Adipocyte (in vitro differentiated cells): ENCODE results near the gene GALK2.
"Not testable (repeated sequence)": the region's sequence is repeated elsewhere in the genome, so short reads cannot be mapped to it uniquely, and the experiment has no call there.

Experiments used
- DNase-seq: peaks from one replicate; pipeline ENCODE4 v3.0.0-alpha.2; 2015; ENCODE audit warnings: low read depth
- H3K27me3 ChIP-seq: replicated peaks from 2 replicates; pipeline ENCODE4 v1.7.0; 2013; ENCODE audit warnings: mild to moderate bottlenecking, low read length, moderate library complexity; ENCODE audit not compliant: control insufficient read depth, insufficient read depth
- H3K36me3 ChIP-seq: 2 replicates; pipeline ENCODE4 v1.7.0; 2013; ENCODE audit warnings: low read length, mild to moderate bottlenecking, moderate library complexity; ENCODE audit not compliant: control insufficient read depth, insufficient read depth, severe bottlenecking
- H3K4me1 ChIP-seq: 2 replicates; pipeline ENCODE4 v1.7.0; 2013; ENCODE audit warnings: mild to moderate bottlenecking, low read length, moderate library complexity; ENCODE audit not compliant: control insufficient read depth, insufficient read depth
- H3K4me3 ChIP-seq: 2 replicates; pipeline ENCODE4 v1.7.0; 2013; ENCODE audit warnings: mild to moderate bottlenecking, low read length, moderate library complexity
- H3K9ac ChIP-seq: 2 replicates; pipeline ENCODE4 v1.7.0; 2013; ENCODE audit warnings: mild to moderate bottlenecking, low read length, moderate library complexity
- H3K9me3 ChIP-seq: 2 replicates; pipeline ENCODE4 v1.7.0; 2013; ENCODE audit warnings: mild to moderate bottlenecking, low read length, moderate library complexity; ENCODE audit not compliant: control insufficient read depth

GALK2 gene

DNA sequence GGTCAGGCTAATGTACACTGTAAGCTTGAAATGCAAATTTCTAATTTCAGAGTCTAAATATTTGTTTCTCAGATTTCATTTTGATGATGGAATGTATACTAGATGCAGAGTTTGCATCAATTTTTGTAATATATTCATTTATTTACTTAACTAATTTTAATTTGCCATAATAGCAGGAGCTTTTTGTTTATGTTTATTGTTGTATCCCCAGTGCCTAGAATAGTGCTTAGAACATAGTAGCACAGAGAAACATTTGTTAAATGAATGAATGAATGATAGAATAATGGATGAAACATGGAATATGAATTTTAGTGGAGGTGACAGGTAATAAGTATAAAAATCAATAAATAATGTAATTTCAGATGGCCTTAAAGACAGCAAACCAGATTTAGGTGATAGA lies 5.2 kb upstream of the GALK2 start:
- H3K4me1 ChIP-seq: peaks cover 3% of the 10 kb centered on the region
- H3K27me3 ChIP-seq: no peaks in the 10 kb centered on the region
- H3K9me3 ChIP-seq: no peaks in the 10 kb centered on the region
- H3K9ac ChIP-seq: no peak overlapping the region
- DNase-seq: no peak
- H3K4me3 ChIP-seq: no peak overlapping the region
- peaks cover 8% of the 10 kb centered on the region for H3K36me3 ChIP-seq

- H3K4me1 ChIP-seq: peaks cover 10% of the 10 kb centered on the region
- H3K27me3 ChIP-seq: no peaks in the 10 kb centered on the region
- no peaks in the 10 kb centered on the region for H3K36me3 ChIP-seq
- H3K4me3 ChIP-seq: no peak overlapping the region
- no peaks in the 10 kb centered on the region for H3K9me3 ChIP-seq
- DNase-seq: no peak
- no peak overlapping the region for H3K9ac ChIP-seq
Observed at GRCh38 chr15:49168016-49168415, 2.0 kb upstream of the GALK2 start.

- H3K4me3 ChIP-seq: no peak overlapping the region
- DNase-seq: no peak
- H3K27me3 ChIP-seq: no peaks in the 10 kb centered on the region
- H3K9me3 ChIP-seq: no peaks in the 10 kb centered on the region
- H3K36me3 ChIP-seq: no peaks in the 10 kb centered on the region
- H3K4me1 ChIP-seq: peaks cover 10% of the 10 kb centered on the region
- no peak overlapping the region for H3K9ac ChIP-seq
Observed at GRCh38 chr15:49171790-49172189, 1.7 kb downstream of the GALK2 start.

DNA sequence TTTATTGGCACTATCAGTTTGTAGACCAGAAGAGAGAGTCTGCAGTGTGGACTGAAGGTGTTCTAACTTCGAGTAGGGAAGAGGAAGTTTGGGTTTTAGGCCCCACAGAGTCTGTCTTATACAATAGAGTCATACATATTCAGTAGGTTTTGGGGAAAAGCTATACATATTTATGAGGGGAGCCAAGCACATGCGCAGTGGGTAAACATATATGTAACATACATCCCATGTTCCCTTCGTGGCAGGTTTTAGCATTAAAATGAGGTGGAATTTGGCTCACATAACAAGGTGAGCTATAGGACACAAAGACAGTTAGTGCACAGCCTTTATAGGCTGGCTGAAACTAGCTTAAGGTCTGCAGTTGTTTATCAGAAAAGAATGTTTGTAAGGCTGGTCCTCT lies 4.9 kb downstream of the GALK2 start:
- no peak for DNase-seq
- Histone ChIP-seq H3K9me3 (no peaks in the 10 kb centered on the region), H3K27me3 (no peaks in the 10 kb centered on the region), H3K9ac (no peak overlapping the region), H3K4me3 (no peak overlapping the region), H3K4me1 (peaks cover 15% of the 10 kb centered on the region), H3K36me3 (no peaks in the 10 kb centered on the region)

DNA sequence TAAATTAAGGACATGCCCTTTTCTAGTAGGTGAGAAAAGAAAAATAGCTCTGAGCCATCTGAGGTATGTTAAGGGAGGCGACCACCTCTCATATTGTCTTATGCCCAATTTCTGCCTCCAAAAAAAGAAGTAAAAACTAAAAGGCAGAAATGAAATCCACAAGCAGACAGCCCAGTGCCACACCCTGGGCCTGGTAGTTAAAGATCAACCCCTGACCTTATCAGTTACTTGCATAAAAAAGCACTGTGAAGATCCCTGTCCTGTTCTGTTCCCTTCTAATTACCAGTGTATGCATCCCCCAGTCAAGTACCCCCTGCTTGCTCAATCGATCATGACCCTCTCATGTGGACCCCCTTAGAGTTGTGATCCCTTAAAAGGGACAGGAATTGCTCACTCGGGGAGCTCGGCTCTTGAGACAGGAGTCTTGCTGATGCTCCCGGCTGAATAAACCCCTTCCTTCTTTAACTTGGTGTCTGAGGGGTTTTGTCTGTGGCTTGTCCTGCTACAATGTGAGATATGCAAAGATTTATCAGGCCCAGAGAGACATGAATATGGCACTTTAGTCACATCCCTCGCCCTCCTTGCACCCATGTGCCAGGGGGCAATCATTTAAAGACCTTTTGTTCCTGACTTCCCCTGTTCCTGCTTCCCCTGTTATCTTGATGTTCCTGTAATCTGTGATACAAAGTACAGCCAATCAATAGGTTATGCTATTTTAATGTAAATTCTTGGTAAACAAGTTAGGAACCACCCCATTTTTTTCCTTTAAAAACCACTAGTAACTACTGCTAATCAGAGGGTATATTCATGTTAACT lies 5.7 kb downstream of the GALK2 start:
- H3K4me3 ChIP-seq, DNase-seq, H3K27me3 ChIP-seq, H3K9me3 ChIP-seq, H3K36me3 ChIP-seq, H3K9ac ChIP-seq: not testable (repeated sequence)
- H3K4me1 ChIP-seq: peaks cover 17% of the 10 kb centered on the region

DNA sequence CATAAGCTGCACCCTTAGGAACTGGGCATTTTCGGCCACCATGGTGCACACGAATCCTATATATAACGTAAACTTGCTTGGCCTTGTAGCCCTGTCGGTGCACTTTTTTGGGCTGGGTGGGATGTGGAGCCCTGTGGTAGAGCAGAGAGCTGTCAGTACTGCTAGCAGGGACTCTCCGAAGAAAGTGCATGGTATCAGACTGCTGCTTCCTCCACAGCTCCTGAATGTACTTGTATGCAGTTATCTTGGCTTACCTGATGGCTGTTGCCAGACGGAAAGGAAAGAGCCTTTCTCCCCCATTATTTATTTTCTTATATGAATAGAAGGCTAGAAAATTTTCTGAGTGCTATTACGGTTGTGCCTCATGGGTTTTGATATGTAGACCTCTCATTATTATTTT lies 8.4 kb downstream of the GALK2 start:
- Histone ChIP-seq H3K4me3 (no peak overlapping the region), H3K9ac (no peak overlapping the region), H3K27me3 (no peaks in the 10 kb centered on the region), H3K36me3 (no peaks in the 10 kb centered on the region), H3K9me3 (no peaks in the 10 kb centered on the region), H3K4me1 (peaks cover 11% of the 10 kb centered on the region)
- no peak for DNase-seq

GRCh38 chr15:49179433-49180190 lies 9.6 kb downstream of the GALK2 start:
- H3K4me3 ChIP-seq: no peak overlapping the region
- no peaks in the 10 kb centered on the region for H3K9me3 ChIP-seq
- H3K4me1 ChIP-seq: peaks cover 11% of the 10 kb centered on the region
- H3K9ac ChIP-seq: no peak overlapping the region
- no peaks in the 10 kb centered on the region for H3K27me3 ChIP-seq
- no peaks in the 10 kb centered on the region for H3K36me3 ChIP-seq
- DNase-seq: no peak

DNA sequence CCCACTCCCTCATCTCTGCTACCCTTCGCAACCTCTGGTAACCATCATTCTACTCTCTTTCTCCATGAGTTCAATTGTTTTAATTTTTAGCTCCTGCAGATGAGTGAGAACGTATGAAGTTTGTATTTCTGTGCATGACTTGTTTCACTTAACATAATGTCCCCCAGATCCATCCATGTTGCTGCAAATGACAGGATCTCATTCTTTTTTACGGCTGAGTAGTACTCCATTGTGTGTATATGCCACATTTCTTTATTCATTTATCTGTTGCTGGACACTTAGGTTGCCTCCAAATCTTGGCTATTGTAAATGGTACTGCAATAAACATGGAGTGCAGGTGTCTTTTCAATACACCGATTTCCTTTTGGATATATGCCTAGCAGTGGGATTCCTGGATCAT lies 12.1 kb downstream of the GALK2 start:
- Histone ChIP-seq H3K4me3 (no peak overlapping the region), H3K36me3 (no peaks in the 10 kb centered on the region), H3K4me1 (peaks cover 11% of the 10 kb centered on the region), H3K9me3 (no peaks in the 10 kb centered on the region), H3K9ac (no peak overlapping the region), H3K27me3 (no peaks in the 10 kb centered on the region)
- DNase-seq: no peak

GRCh38 chr15:49183741-49184140 lies 13.7 kb downstream of the GALK2 start:
- H3K9ac ChIP-seq, H3K27me3 ChIP-seq, H3K36me3 ChIP-seq, DNase-seq, H3K9me3 ChIP-seq, H3K4me3 ChIP-seq: not testable (repeated sequence)
- H3K4me1 ChIP-seq: peaks cover 19% of the 10 kb centered on the region

- Histone ChIP-seq H3K4me3 (no peak overlapping the region), H3K9me3 (no peaks in the 10 kb centered on the region), H3K9ac (no peak overlapping the region), H3K27me3 (no peaks in the 10 kb centered on the region), H3K36me3 (no peaks in the 10 kb centered on the region), H3K4me1 (peaks cover 8% of the 10 kb centered on the region)
- DNase-seq: no peak
Observed at GRCh38 chr15:49185473-49185872, 15.4 kb downstream of the GALK2 start.

DNA sequence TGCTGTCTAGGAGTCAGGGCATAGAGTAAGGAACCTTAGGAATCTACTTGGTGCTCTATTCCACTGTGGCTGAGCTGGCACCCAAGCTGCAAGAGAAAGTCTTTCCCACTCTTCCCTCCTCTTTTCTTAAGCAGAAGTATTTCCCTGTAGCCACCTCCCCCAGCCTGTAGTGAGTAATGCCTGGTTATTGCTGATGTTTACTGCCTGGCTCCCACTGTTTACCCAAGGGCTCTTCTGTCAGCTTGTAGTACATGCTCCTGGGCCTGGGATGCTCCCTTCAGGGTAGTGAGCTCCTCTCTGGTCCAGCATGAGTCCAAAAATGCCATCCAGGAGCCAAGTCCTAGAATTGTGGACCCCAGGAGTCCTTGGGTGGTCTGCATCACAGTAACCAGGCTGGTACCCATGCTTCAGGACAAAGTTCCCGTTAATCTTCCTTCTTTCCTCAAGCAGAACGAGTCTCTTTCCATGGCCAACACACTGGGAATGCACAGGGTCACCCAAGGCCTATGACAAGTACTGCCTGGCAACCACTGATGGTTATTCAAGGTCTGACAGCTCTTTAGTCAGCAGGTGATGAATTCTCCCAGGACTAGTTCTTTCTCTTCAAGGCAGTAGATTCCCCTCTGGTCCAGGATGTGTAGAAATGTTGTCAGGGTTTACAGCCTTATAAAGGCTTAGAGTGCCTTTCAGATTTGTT lies 17.6 kb downstream of the GALK2 start:
- Histone ChIP-seq H3K4me1 (peaks cover 8% of the 10 kb centered on the region), H3K9ac (no peak overlapping the region), H3K4me3 (no peak overlapping the region), H3K36me3 (no peaks in the 10 kb centered on the region), H3K9me3 (no peaks in the 10 kb centered on the region), H3K27me3 (no peaks in the 10 kb centered on the region)
- DNase-seq: peak; percentile 8
